Forelimb muscle (tissue), 1 donor: ENCODE measurements around the gene IFI30. TPM values are rescaled to one million over a fixed set of nuclear protein-coding genes. Genes with fewer than 3 reads are reported as not detected.

Experiments
- DNase-seq: peaks from one replicate; pipeline ENCODE4 v3.0.0-alpha.2; 2013; ENCODE audit warnings: low read depth
- polyA plus RNA-seq: library from polyadenylated mRNA; unstranded; fragments of 120-200 nt; gene quantifications from one replicate; pipeline ENCODE4 v1.2.1, GENCODE V29; 2013; ENCODE audit not compliant: insufficient read length

Gene IFI30
- polyA plus RNA-seq, 1 donor: 0.11 TPM

- DNase-seq: no peak
Observed at GRCh38 chr19:18225702-18226468, 52.3 kb downstream of the IFI30 start, which contains the start of gene PDE4C. TSS of gene PDE4C (minus strand) at chr19:18226438. CDS start at chr19:18226415, 23 bp downstream.

DNA sequence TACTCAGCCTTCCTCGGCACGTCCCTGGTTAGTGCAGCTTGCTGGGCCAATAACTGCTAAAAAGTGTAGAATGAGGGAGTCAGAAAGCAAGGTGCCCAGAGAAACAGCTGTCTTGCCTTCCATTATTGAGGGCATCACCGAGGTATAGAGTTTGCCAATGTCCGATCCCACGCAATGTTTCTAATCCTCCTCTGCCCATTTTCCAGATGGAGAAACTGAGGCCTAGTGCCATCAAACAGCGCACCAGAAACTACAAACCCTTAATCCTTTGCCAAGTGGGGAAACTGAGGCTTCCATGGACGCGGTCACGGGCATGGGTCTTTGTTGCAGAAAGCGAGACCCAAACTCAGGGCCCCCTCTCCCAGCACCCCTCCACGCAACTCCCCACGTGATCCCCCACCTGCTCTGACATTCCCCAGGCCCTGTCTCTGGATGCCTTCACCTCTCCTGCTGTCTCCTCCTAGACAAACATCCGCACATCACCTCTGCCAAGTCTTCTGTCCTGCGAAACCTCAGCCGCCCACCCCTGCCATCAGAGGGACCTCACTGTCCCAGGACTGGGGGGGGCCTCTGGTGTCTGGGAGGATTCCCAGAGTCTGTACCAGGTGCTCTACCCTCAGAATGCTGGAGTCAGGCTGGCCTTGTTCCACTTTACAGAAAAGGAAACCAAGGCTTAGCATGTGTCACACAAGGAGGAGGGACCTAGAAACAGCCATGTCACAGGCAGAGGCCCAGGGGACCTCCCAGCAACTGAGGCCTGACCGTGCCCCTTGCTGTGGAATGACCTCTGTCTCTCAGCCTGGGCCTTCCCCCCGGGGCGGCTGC is 53.6 kb downstream of the IFI30 start:
- no peak for DNase-seq

Other genes starting within 250 kb of the IFI30 start
- gene CCDC124, start 240.8 kb upstream of the IFI30 start, polyA plus RNA-seq: 54.8 TPM
- gene KCNN1, start 206.7 kb upstream of the IFI30 start, polyA plus RNA-seq: 0.97 TPM
- gene ARRDC2, start 165.6 kb upstream of the IFI30 start, polyA plus RNA-seq: 4.8 TPM
- gene IL12RB1, start 86.9 kb upstream of the IFI30 start, polyA plus RNA-seq: 0.35 TPM
- 11.4 TPM for gene MAST3, start 76.0 kb upstream of the IFI30 start, polyA plus RNA-seq
- 57.8 TPM for gene PIK3R2, start 20.6 kb upstream of the IFI30 start, polyA plus RNA-seq
- 6.2 TPM for gene MPV17L2, start 19.4 kb downstream of the IFI30 start, polyA plus RNA-seq
- gene RAB3A, start 30.2 kb downstream of the IFI30 start, polyA plus RNA-seq: 4.2 TPM
- gene PDE4C, start 52.6 kb downstream of the IFI30 start, polyA plus RNA-seq: 4.8 TPM
- 3.4 TPM for gene IQCN, start 100.6 kb downstream of the IFI30 start, polyA plus RNA-seq
- gene JUND, start 107.8 kb downstream of the IFI30 start, polyA plus RNA-seq: 129 TPM
- gene LSM4, start 149.3 kb downstream of the IFI30 start, polyA plus RNA-seq: 87.8 TPM
- 8.1 TPM for gene PGPEP1, start 166.8 kb downstream of the IFI30 start, polyA plus RNA-seq
- 0.30 TPM for gene GDF15, start 212.3 kb downstream of the IFI30 start, polyA plus RNA-seq
- gene LRRC25, start 223.8 kb downstream of the IFI30 start, polyA plus RNA-seq: 1.6 TPM
- gene SSBP4, start 245.6 kb downstream of the IFI30 start, polyA plus RNA-seq: 94.6 TPM